ENCODE measurements around the gene MYH7.
"Not testable (repeated sequence)": the region's sequence is repeated elsewhere in the genome, so short reads cannot be mapped to it uniquely, and the experiment has no call there.

The MYH7 gene

DNA sequence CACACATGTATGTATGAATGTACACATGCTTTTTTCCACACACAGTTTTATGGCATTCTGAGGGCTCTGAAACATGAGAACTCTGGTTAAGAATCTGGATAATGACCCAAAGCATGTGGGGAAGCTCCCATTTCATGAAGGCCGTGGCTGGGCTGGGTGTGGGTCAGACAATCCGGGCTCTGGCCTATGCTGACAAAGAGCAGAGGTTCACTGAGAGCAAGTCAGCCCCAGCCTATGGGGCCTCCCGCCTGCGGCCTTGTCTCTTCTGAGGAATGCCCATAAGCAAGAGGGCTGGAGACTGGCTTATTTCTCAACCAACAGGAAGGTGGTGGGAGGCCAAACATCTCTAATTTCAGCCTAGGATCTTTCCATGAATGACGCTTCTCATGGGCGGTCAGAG, 35.9 kb downstream of the MYH7 start:
- DNase-seq = no peak
- Mint-ChIP-seq H3K27me3 (no peaks in the 10 kb centered on the region), H3K27ac (no peak overlapping the region), H3K4me1 (ENCODE audit: low read depth) (no peaks in the 10 kb centered on the region), H3K9me3 (no peaks in the 10 kb centered on the region), H3K4me3 (no peak overlapping the region), H3K36me3 (ENCODE audit: low read depth) (no peaks in the 10 kb centered on the region)

- no peaks in the 10 kb centered on the region for H3K36me3 Mint-ChIP-seq (ENCODE audit: low read depth)
- H3K9me3 Mint-ChIP-seq = no peaks in the 10 kb centered on the region
- H3K27ac Mint-ChIP-seq = no peak overlapping the region
- H3K27me3 Mint-ChIP-seq = no peaks in the 10 kb centered on the region
- no peaks in the 10 kb centered on the region for H3K4me1 Mint-ChIP-seq (ENCODE audit: low read depth)
- no peak overlapping the region for H3K4me3 Mint-ChIP-seq
- DNase-seq = no peak
Measured at GRCh38 chr14:23399136-23399535, 36.3 kb downstream of the MYH7 start.

DNA sequence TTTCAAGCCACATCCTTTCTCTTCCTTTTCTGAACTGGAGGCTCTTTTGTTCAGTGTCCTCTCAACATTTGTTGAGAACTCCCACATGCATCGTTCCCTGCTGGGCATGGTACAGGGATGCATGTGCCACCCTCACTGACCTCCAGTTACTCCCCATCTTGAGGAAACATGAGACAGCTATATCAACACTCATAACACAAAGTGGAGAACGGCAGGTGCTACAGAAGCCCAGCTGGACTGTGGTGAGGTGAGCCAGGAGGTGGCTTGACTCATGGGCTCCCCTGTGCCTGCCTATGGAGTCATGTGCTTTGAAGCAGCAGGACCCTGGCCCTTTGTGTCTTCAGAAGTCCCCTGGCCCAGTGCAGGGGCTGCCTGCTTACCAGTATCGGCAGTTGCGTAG, 37.1 kb downstream of the MYH7 start:
- Mint-ChIP-seq H3K9me3 (no peaks in the 10 kb centered on the region), H3K27me3 (no peaks in the 10 kb centered on the region), H3K4me1 (ENCODE audit: low read depth) (no peaks in the 10 kb centered on the region), H3K36me3 (ENCODE audit: low read depth) (no peaks in the 10 kb centered on the region), H3K27ac (no peak overlapping the region), H3K4me3 (no peak overlapping the region)
- no peak for DNase-seq

GRCh38 chr14:23396781-23397407, 38.6 kb downstream of the MYH7 start:
- no peak for DNase-seq
- no peaks in the 10 kb centered on the region for H3K4me1 Mint-ChIP-seq (ENCODE audit: low read depth)
- no peaks in the 10 kb centered on the region for H3K36me3 Mint-ChIP-seq (ENCODE audit: low read depth)
- no peaks in the 10 kb centered on the region for H3K27me3 Mint-ChIP-seq
- H3K27ac Mint-ChIP-seq = no peak overlapping the region
- H3K9me3 Mint-ChIP-seq = no peaks in the 10 kb centered on the region
- H3K4me3 Mint-ChIP-seq = no peak overlapping the region

GRCh38 chr14:23396126-23396525, 39.3 kb downstream of the MYH7 start:
- Mint-ChIP-seq H3K36me3 (ENCODE audit: low read depth) (no peaks in the 10 kb centered on the region), H3K27ac (no peak overlapping the region), H3K27me3 (no peaks in the 10 kb centered on the region), H3K4me3 (no peak overlapping the region), H3K9me3 (no peaks in the 10 kb centered on the region), H3K4me1 (ENCODE audit: low read depth) (no peaks in the 10 kb centered on the region)
- DNase-seq = no peak

- no peaks in the 10 kb centered on the region for H3K4me1 Mint-ChIP-seq (ENCODE audit: low read depth)
- H3K4me3 Mint-ChIP-seq = no peak overlapping the region
- H3K27me3 Mint-ChIP-seq = peaks cover 4% of the 10 kb centered on the region
- DNase-seq = no peak
- no peaks in the 10 kb centered on the region for H3K36me3 Mint-ChIP-seq (ENCODE audit: low read depth)
- no peak overlapping the region for H3K27ac Mint-ChIP-seq
- H3K9me3 Mint-ChIP-seq = no peaks in the 10 kb centered on the region
Measured at GRCh38 chr14:23392613-23393012, 42.8 kb downstream of the MYH7 start.

DNA sequence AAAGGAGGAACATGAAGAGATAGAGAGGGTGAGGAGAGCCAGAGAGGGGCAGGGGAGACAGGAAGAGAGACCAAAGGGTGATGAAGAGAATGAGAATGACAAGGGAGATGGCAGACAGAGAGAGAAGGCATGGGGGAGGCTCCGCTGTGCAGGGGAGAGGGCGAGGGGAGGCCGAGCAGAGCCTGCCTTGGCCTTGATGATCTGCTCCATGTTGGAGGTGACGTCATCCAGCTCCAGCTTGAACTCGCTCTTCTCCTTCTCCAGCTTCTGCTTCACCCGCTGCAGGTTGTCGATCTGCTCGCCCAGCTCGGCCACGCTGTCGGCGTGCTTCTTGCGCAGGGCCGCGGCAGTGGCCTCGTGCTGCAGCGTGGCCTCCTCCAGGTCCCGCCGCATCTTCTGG, 45.6 kb downstream of the MYH7 start:
- H3K4me1 Mint-ChIP-seq (ENCODE audit: low read depth); H3K27ac Mint-ChIP-seq; DNase-seq; H3K36me3 Mint-ChIP-seq (ENCODE audit: low read depth); H3K27me3 Mint-ChIP-seq; H3K9me3 Mint-ChIP-seq; H3K4me3 Mint-ChIP-seq: not testable (repeated sequence)

- Mint-ChIP-seq H3K36me3 (ENCODE audit: low read depth) (no peaks in the 10 kb centered on the region), H3K9me3 (no peaks in the 10 kb centered on the region), H3K27ac (no peak overlapping the region), H3K4me1 (ENCODE audit: low read depth) (no peaks in the 10 kb centered on the region), H3K4me3 (no peak overlapping the region), H3K27me3 (peaks cover 4% of the 10 kb centered on the region)
- no peak for DNase-seq
Measured at GRCh38 chr14:23389396-23389795, 46.1 kb downstream of the MYH7 start.

GRCh38 chr14:23388996-23389395, 46.5 kb downstream of the MYH7 start:
- Mint-ChIP-seq H3K27ac (no peak overlapping the region), H3K36me3 (ENCODE audit: low read depth) (no peaks in the 10 kb centered on the region), H3K27me3 (peaks cover 4% of the 10 kb centered on the region)

GRCh38 chr14:23387916-23388882, 47.3 kb downstream of the MYH7 start:
- H3K27me3 Mint-ChIP-seq = peaks cover 4% of the 10 kb centered on the region
- H3K4me1 Mint-ChIP-seq (ENCODE audit: low read depth) = no peaks in the 10 kb centered on the region

More at GRCh38 chr14:23388996-23389395, 46.5 kb downstream of the MYH7 start:
- Mint-ChIP-seq H3K9me3 (no peaks in the 10 kb centered on the region), H3K4me1 (ENCODE audit: low read depth) (no peaks in the 10 kb centered on the region), H3K4me3 (no peak overlapping the region)
- no peak for DNase-seq

GRCh38 chr14:23386999-23387398, 48.5 kb downstream of the MYH7 start:
- no peaks in the 10 kb centered on the region for H3K9me3 Mint-ChIP-seq
- H3K4me3 Mint-ChIP-seq = no peak overlapping the region
- DNase-seq = no peak
- no peak overlapping the region for H3K27ac Mint-ChIP-seq
- no peaks in the 10 kb centered on the region for H3K36me3 Mint-ChIP-seq (ENCODE audit: low read depth)
- H3K4me1 Mint-ChIP-seq (ENCODE audit: low read depth) = no peaks in the 10 kb centered on the region
- peaks cover 4% of the 10 kb centered on the region for H3K27me3 Mint-ChIP-seq

More at GRCh38 chr14:23387916-23388882, 47.3 kb downstream of the MYH7 start:
- no peak for DNase-seq
- Mint-ChIP-seq H3K27ac (no peak overlapping the region), H3K9me3 (no peaks in the 10 kb centered on the region), H3K36me3 (ENCODE audit: low read depth) (no peaks in the 10 kb centered on the region), H3K4me3 (no peak overlapping the region)

- not testable (repeated sequence) for H3K27ac Mint-ChIP-seq; H3K27me3 Mint-ChIP-seq; H3K4me1 Mint-ChIP-seq (ENCODE audit: low read depth); H3K4me3 Mint-ChIP-seq; DNase-seq; H3K36me3 Mint-ChIP-seq (ENCODE audit: low read depth); H3K9me3 Mint-ChIP-seq
Measured at GRCh38 chr14:23386266-23386657, 49.2 kb downstream of the MYH7 start.

- Mint-ChIP-seq H3K4me1 (ENCODE audit: low read depth) (no peaks in the 10 kb centered on the region), H3K27me3 (peaks cover 8% of the 10 kb centered on the region), H3K9me3 (no peaks in the 10 kb centered on the region), H3K36me3 (ENCODE audit: low read depth) (no peaks in the 10 kb centered on the region), H3K27ac (no peak overlapping the region), H3K4me3 (no peak overlapping the region)
- DNase-seq = no peak
Measured at GRCh38 chr14:23385642-23386265, 49.7 kb downstream of the MYH7 start.

DNA sequence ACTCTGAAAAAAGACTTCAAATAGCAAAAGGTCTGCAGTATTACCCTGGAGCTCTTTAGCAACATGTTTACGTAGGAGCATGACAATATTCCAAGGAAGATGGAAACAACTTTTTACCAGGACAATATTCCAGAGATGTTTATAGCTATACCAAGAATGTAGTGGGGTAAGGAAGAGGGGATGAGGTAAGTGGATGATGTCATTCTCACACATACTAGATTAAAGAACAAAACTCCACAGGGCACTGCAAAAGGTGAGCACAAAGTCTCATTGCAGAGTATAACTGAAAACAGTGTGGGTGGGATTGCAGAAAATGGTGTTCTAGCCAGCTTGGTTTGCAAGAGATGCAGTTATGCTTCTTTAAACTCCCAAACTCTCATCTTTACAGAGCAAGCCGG, 50.2 kb downstream of the MYH7 start:
- no peak for DNase-seq
- Mint-ChIP-seq H3K4me1 (ENCODE audit: low read depth) (no peaks in the 10 kb centered on the region), H3K36me3 (ENCODE audit: low read depth) (no peaks in the 10 kb centered on the region), H3K9me3 (no peaks in the 10 kb centered on the region), H3K27ac (no peak overlapping the region), H3K4me3 (no peak overlapping the region), H3K27me3 (peaks cover 11% of the 10 kb centered on the region)

Measured in activated T-cell treated with anti-CD3 and anti-CD28 coated beads, Interleukin-2, amount 50 U/mL, for 24 hours (primary cell).